Measurements from ENCODE around the gene SPRR1A. TPM values are rescaled to one million over a fixed set of nuclear protein-coding genes. Genes with fewer than 3 reads are reported as not detected.
A peak's percentile ranks its signal among the peaks of the same experiment; 100 is the strongest.

SPRR1A gene, protein sequence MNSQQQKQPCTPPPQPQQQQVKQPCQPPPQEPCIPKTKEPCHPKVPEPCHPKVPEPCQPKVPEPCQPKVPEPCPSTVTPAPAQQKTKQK
- not detected for total RNA-seq
- not detected for polyA plus RNA-seq

DNA sequence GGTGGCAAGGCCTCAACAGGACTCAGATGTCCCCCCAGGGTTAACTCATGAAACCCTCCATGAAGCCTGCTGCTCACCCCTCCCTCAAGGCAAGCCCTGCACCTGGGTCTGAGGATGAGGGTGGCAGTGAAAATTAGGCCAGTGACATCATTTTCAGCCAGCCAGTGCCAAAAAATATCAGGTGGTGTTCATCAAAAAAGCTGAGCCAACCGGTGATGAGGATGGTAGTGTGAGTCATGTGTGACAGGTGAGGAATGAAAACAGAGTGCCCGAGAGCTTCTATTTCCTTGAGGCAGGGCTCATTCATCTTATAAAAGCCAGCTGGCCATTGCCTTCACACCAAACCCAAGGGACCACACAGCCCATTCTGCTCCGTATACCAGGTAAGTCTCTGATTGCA, at the start of gene SPRR1A:
SPRR1A (plus strand) TSS at position 339 of the 400 bp plus-strand sequence. CDS start 1,150 bp downstream, outside the sequence.
- Histone ChIP-seq H3K27ac (no peak within 1 kb of the TSS), H3K4me1 (no peaks in the 10 kb centered on the region), H3K27me3 (no peaks in the 10 kb centered on the region), H3K9me3 (no peaks in the 10 kb centered on the region), H3K4me3 (no peak within 1 kb of the TSS), H3K36me3 (no peaks in the 10 kb centered on the region)
- intact Hi-C loops (cut with DNase I): no loop called here
- TF ChIP-seq, protein P1, sequence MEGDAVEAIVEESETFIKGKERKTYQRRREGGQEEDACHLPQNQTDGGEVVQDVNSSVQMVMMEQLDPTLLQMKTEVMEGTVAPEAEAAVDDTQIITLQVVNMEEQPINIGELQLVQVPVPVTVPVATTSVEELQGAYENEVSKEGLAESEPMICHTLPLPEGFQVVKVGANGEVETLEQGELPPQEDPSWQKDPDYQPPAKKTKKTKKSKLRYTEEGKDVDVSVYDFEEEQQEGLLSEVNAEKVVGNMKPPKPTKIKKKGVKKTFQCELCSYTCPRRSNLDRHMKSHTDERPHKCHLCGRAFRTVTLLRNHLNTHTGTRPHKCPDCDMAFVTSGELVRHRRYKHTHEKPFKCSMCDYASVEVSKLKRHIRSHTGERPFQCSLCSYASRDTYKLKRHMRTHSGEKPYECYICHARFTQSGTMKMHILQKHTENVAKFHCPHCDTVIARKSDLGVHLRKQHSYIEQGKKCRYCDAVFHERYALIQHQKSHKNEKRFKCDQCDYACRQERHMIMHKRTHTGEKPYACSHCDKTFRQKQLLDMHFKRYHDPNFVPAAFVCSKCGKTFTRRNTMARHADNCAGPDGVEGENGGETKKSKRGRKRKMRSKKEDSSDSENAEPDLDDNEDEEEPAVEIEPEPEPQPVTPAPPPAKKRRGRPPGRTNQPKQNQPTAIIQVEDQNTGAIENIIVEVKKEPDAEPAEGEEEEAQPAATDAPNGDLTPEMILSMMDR (IDR thresholded peaks at IDR 0.05): no peak
- WGBS, 2 donors: 77 to 85% methylated on average over 3 of the region's 3 CpGs
- no peak for DNase-seq
- FAIRE-seq: no peak
- peak in 1 of 4 donors; percentile 32 for ATAC-seq

DNA sequence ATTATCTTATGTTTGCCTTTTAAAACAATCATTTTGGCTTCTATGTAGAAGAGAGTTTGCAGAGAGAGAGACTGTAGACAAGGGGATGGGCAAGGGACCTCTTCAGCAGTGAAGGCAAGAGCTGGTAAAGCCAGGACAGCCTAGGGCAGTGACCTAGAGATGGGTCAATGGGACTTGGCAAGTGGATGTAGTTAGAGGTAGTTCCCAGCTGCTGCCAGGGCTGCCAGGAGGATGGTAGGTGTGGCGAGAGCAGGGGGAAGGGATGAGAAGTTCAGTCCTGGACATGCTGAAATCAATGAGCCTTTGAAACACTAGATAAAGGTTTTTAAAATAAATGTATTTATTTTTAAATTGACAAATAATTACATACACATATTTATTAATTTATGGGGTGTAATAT, 43.3 kb upstream of the SPRR1A start:
- no peak for ATAC-seq
- no peak overlapping the region for H3K4me3 ChIP-seq
- intact Hi-C loops (cut with DNase I): no loop called here

DNA sequence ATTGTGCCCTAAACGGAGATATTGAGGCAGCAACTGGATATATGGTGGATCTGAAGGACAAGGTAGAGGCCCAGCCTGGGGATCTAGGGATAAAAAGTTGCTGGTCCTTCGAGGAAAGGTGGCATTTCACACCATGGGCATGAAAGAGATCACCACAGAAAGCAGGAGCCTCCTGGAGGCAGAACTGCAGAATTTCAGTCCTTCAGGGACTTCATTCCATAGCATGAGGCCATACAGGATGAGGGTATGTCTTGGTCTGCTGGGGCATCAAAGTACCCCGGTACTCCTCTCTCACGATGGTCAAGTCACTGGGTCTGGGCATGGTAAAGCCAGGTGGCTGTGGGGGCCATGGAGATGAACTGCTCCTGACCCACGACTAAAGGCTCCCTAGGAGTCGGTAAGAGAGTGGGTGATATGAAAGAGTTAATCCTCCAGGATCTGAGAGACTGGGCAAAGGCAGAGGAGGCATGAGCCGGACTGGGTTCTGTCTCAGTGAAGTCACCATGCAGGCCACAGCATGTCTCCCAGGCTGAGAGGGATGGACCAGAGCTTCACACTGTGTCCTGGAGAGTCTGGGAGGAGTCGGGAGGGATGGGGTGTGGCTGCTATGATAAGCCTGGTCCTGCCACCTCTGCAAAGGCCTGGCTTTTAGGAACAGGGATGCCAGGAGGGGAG, 42.7 kb upstream of the SPRR1A start:
- FAIRE-seq: no peak
- H3K4me1 ChIP-seq: no peaks in the 10 kb centered on the region
- no peak overlapping the region for H3K27ac ChIP-seq
- no peaks in the 10 kb centered on the region for H3K36me3 ChIP-seq
- no peaks in the 10 kb centered on the region for H3K27me3 ChIP-seq
- WGBS, 2 donors: 54 to 57% methylated on average over 8 of the region's 8 CpGs
- TF ChIP-seq, protein P1 (IDR thresholded peaks at IDR 0.05): no peak
- no peak for ATAC-seq
- intact Hi-C loops (cut with DNase I): no loop called here
- DNase-seq: no peak
- H3K9me3 ChIP-seq: no peaks in the 10 kb centered on the region
- H3K4me3 ChIP-seq: no peak overlapping the region

More for the DNA sequence above, 43.3 kb upstream of the SPRR1A start:
- 84 to 85% methylated on average over 1 of the region's 1 CpG for WGBS, 2 donors
- TF ChIP-seq, protein P1 (IDR thresholded peaks at IDR 0.05): no peak
- Histone ChIP-seq H3K27me3 (no peaks in the 10 kb centered on the region), H3K36me3 (no peaks in the 10 kb centered on the region), H3K9me3 (no peaks in the 10 kb centered on the region), H3K27ac (no peak overlapping the region), H3K4me1 (no peaks in the 10 kb centered on the region)
- FAIRE-seq (no peak), DNase-seq (no peak)

DNA sequence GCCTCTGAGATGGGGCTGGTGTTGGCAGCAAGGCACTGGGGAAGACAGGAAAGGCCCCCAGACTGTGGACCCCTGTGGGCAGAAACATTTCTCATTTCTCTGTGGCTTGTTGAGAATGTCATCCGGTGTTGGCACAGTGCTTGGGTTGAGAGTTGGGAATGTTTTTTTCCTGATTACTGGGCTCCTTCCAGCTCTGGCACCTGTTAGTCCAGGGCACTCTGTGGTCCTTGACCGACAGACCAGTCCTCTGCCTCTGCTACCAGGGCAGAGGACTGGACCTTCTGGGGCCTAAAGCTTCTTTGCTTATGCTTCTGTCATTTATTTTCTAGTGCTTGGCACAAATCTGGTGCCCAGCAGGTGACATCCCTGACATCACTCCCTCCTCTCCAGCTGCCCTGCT, 41.7 kb upstream of the SPRR1A start:
- no peaks in the 10 kb centered on the region for H3K27me3 ChIP-seq
- WGBS, 2 donors: 49 to 72% methylated on average over 2 of the region's 2 CpGs
- TF ChIP-seq, protein P1 (IDR thresholded peaks at IDR 0.05): no peak
- no peaks in the 10 kb centered on the region for H3K9me3 ChIP-seq
- no peak overlapping the region for H3K27ac ChIP-seq
- H3K4me3 ChIP-seq: no peak overlapping the region
- H3K4me1 ChIP-seq: no peaks in the 10 kb centered on the region
- no peaks in the 10 kb centered on the region for H3K36me3 ChIP-seq
- no peak for ATAC-seq
- intact Hi-C loops (cut with DNase I): no loop called here
- DNase-seq: no peak
- FAIRE-seq: no peak

DNA sequence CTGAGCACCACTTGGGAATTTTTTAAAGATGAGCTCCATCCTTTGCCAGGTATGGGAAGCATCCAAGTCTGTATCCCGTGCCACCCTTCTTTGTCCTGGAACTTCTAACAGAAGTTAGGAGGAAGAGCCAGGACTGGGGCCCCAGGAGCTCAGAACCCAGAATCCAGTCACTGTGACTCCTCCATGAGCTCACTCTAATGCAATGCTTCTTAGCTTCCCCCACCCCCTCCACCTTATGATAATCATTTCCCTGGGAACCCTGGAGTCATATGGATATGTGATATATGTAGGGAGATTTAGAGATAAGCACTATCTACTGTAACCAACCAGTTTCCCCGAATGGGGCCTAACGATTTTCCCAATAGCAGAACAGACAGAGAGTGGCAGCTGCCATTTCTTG, 37.6 kb upstream of the SPRR1A start:
- FAIRE-seq (no peak), DNase-seq (no peak), ATAC-seq (no peak)
- H3K27me3 ChIP-seq: no peaks in the 10 kb centered on the region
- 54 to 66% methylated on average over 3 of the region's 3 CpGs for WGBS, 2 donors
- no peaks in the 10 kb centered on the region for H3K9me3 ChIP-seq
- TF ChIP-seq, protein P1 (IDR thresholded peaks at IDR 0.05): no peak
- H3K4me3 ChIP-seq: no peak overlapping the region
- H3K4me1 ChIP-seq: no peaks in the 10 kb centered on the region
- intact Hi-C loops (cut with DNase I): no loop called here
- H3K36me3 ChIP-seq: no peaks in the 10 kb centered on the region
- no peak overlapping the region for H3K27ac ChIP-seq
